GM12878 (cell line): ENCODE measurements around the gene PLEK2. TPM values are rescaled to one million over a fixed set of nuclear protein-coding genes. Genes with fewer than 3 reads are reported as not detected.
A peak's percentile ranks its signal among the peaks of the same experiment; 100 is the strongest.

Source experiments
- ATF7 ChIP-seq: fragments of 450-650 bp; IDR thresholded peaks from 2 replicates; pipeline ENCODE4 v1.6.1; 2016; ENCODE audit warnings: low read depth, mild to moderate bottlenecking
- BMI1 ChIP-seq: fragments of 450-650 bp; IDR thresholded peaks from 2 replicates; pipeline ENCODE4 v1.6.1; 2016; ENCODE audit warnings: mild to moderate bottlenecking, moderate library complexity, borderline replicate concordance
- CHD2 ChIP-seq: IDR thresholded peaks from 2 replicates; pipeline ENCODE4 v1.6.1; 2011; ENCODE audit warnings: low read depth, low read length, improper control_type of control experiment, borderline replicate concordance
- CREB1 ChIP-seq: IDR thresholded peaks from 2 replicates; pipeline ENCODE4 v1.6.1; 2012; ENCODE audit warnings: low read depth, mild to moderate bottlenecking, inconsistent platforms
- FOS ChIP-seq: IDR thresholded peaks from 3 replicates; pipeline ENCODE4 v1.6.1; 2011; ENCODE audit warnings: borderline replicate concordance; ENCODE audit not compliant: insufficient read length; ENCODE audit errors: extremely low read depth
- GATAD2B ChIP-seq: fragments of 450-650 bp; conservative IDR thresholded peaks from 2 replicates; pipeline ENCODE4 v1.6.1; 2017; ENCODE audit warnings: low read depth, mild to moderate bottlenecking, moderate library complexity
- KAT2A ChIP-seq: conservative IDR thresholded peaks from 2 replicates; pipeline ENCODE4 v1.6.1; 2011; ENCODE audit warnings: low read depth, low read length; ENCODE audit not compliant: control insufficient read depth
- MTA2 ChIP-seq: fragments of 450-650 bp; IDR thresholded peaks from 2 replicates; pipeline ENCODE4 v1.6.1; 2016; ENCODE audit warnings: low read depth, mild to moderate bottlenecking, moderate library complexity
- MXI1 ChIP-seq: fragments of 150-350 bp; IDR thresholded peaks from 2 replicates; pipeline ENCODE4 v1.6.1; 2011; ENCODE audit warnings: low read depth, mild to moderate bottlenecking, inconsistent platforms, low read length, improper control_type of control experiment
- NR2C1 ChIP-seq: fragments of 450-650 bp; IDR thresholded peaks from 2 replicates; pipeline ENCODE4 v1.6.1; 2017; ENCODE audit warnings: antibody characterized with exemption, mild to moderate bottlenecking, moderate library complexity
- NR2C2 ChIP-seq: IDR thresholded peaks from 2 replicates; pipeline ENCODE4 v1.6.1; 2011; ENCODE audit warnings: borderline replicate concordance, low read depth; ENCODE audit not compliant: control insufficient read depth, insufficient read length
- NR2F1 ChIP-seq: fragments of 450-650 bp; conservative IDR thresholded peaks from 2 replicates; pipeline ENCODE4 v1.6.1; 2017; ENCODE audit warnings: mild to moderate bottlenecking
- PAX5 ChIP-seq: IDR thresholded peaks from 2 replicates; pipeline ENCODE4 v1.6.1; 2011; ENCODE audit warnings: low read depth, low read length, borderline replicate concordance
- RFX5 ChIP-seq: IDR thresholded peaks from 2 replicates; pipeline ENCODE4 v1.6.1; 2011; ENCODE audit warnings: low read depth, low read length, improper control_type of control experiment
- SMAD5 ChIP-seq: IDR thresholded peaks from 2 replicates; pipeline ENCODE4 v1.6.1; 2016; ENCODE audit warnings: antibody characterized with exemption, low read depth
- TBL1XR1 ChIP-seq: IDR thresholded peaks from 2 replicates; pipeline ENCODE4 v1.6.1; 2012; ENCODE audit warnings: low read depth, low read length, improper control_type of control experiment
- YY1 ChIP-seq: IDR thresholded peaks from 2 replicates; pipeline ENCODE4 v1.6.1; 2011; ENCODE audit warnings: low read depth, mild to moderate bottlenecking, low read length
- polyA plus RNA-seq, 11 experiments: library from polyadenylated mRNA; depleted of rRNA in 4 of 11; unstranded in 6 of 11; stranded (reverse) in 5 of 11; fragments of >200 nt; fragmentation: Nextera tagmentation in 4 of 11; fragmentation: Illumina TruSeq in 1 of 11; extraction: Ambion mirVana in 4 of 11; extraction: Trizol in 1 of 11; gene quantifications; 1 replicate in 1 of 11; 2 replicates in 10 of 11; pipeline versions ENCODE4 v1.2.1 to v1.2.3, GENCODE V29; 2011 to 2016; ENCODE audit warnings: inconsistent platforms in 2 of 11, missing spikeins in 2 of 11, low read depth in 1 of 11
- total RNA-seq, 4 experiments: library from RNA; depleted of rRNA in 3 of 4; stranded (reverse); fragments of >200 nt in 3 of 4; fragmentation: Illumina TruSeq in 1 of 4; extraction: Trizol in 1 of 4; gene quantifications; 2 replicates each; pipeline versions ENCODE4 v1.2.1 to v1.2.3, GENCODE V29; 2013 to 2021
- TF ChIP-seq, protein P1 (sequence below): IDR thresholded peaks from 2 replicates; pipeline ENCODE4 v1.6.1; 2011; ENCODE audit warnings: borderline replicate concordance, low read depth, mild to moderate bottlenecking, moderate library complexity, mixed read lengths, low read length; ENCODE audit not compliant: insufficient read depth; ENCODE audit errors: extremely low read length
- TF ChIP-seq, protein P2 (sequence below): fragments of 450-650 bp; IDR thresholded peaks from 2 replicates; pipeline ENCODE4 v1.6.1; 2017; ENCODE audit warnings: mild to moderate bottlenecking, low read depth, inconsistent platforms; ENCODE audit not compliant: poor library complexity, severe bottlenecking
- TF ChIP-seq, protein P3 (sequence below): fragments of 450-650 bp; IDR thresholded peaks from 2 replicates; pipeline ENCODE4 v1.6.1; 2017; ENCODE audit warnings: antibody characterized with exemption, mild to moderate bottlenecking, moderate library complexity
- TF ChIP-seq, protein P4 (sequence below): fragments of 450-650 bp; IDR thresholded peaks from 2 replicates; pipeline ENCODE4 v1.6.1; 2016; ENCODE audit warnings: mild to moderate bottlenecking
- TF ChIP-seq, protein P5 (sequence below): fragments of 150-350 bp; IDR thresholded peaks from 2 replicates; pipeline ENCODE4 v1.6.1; 2014; ENCODE audit warnings: mild to moderate bottlenecking, low read depth, low read length

The PLEK2 gene
- total and polyA plus RNA-seq, 10 of the 15 experiments (the other 5 are each of a cell fraction or from before 2014, with no cell fraction given), result 0.08 to 0.20 TPM; not detected in 8

DNA sequence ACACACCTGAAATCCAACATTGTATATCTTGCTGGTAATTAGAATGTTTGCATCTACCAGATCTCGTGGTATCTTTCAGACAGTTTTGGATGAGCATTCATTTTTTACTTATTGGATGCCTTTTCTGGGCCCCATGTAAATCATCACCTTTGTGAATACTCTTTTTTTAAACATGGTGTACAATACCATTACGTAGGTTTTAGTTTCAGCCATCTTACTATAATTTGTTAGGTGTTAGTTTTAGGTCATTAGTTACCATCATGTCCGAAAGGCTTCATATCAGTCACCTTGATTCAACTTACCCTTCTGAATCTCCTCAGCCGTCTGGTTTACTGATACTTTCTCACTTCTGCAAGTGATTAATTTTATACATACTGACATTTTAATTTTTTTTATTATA, 46.5 kb downstream of the PLEK2 start (continued):
- TF ChIP-seq RFX5 (peak; percentile 61; the same call in 1 of the 2 replicates), SMAD5 (no peak), MXI1 (peak; percentile 19; the same call in 1 of the 2 replicates), NR2F1 (no peak), CREB1 (no peak), FOS (no peak), KAT2A (no peak), YY1 (no peak), MTA2 (peak; percentile 81), CHD2 (peak; percentile 42; the same call in 1 of the 2 replicates), ATF7 (peak; percentile 93), TBL1XR1 (no peak), NR2C1 (no peak), BMI1 (no peak), NR2C2 (no peak), GATAD2B (no peak), PAX5 (no peak)
- TF ChIP-seq, protein P1, sequence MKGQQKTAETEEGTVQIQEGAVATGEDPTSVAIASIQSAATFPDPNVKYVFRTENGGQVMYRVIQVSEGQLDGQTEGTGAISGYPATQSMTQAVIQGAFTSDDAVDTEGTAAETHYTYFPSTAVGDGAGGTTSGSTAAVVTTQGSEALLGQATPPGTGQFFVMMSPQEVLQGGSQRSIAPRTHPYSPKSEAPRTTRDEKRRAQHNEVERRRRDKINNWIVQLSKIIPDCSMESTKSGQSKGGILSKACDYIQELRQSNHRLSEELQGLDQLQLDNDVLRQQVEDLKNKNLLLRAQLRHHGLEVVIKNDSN, result no peak
- TF ChIP-seq, protein P2, sequence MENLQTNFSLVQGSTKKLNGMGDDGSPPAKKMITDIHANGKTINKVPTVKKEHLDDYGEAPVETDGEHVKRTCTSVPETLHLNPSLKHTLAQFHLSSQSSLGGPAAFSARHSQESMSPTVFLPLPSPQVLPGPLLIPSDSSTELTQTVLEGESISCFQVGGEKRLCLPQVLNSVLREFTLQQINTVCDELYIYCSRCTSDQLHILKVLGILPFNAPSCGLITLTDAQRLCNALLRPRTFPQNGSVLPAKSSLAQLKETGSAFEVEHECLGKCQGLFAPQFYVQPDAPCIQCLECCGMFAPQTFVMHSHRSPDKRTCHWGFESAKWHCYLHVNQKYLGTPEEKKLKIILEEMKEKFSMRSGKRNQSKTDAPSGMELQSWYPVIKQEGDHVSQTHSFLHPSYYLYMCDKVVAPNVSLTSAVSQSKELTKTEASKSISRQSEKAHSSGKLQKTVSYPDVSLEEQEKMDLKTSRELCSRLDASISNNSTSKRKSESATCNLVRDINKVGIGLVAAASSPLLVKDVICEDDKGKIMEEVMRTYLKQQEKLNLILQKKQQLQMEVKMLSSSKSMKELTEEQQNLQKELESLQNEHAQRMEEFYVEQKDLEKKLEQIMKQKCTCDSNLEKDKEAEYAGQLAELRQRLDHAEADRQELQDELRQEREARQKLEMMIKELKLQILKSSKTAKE, result peak; percentile 39
- TF ChIP-seq, protein P3, sequence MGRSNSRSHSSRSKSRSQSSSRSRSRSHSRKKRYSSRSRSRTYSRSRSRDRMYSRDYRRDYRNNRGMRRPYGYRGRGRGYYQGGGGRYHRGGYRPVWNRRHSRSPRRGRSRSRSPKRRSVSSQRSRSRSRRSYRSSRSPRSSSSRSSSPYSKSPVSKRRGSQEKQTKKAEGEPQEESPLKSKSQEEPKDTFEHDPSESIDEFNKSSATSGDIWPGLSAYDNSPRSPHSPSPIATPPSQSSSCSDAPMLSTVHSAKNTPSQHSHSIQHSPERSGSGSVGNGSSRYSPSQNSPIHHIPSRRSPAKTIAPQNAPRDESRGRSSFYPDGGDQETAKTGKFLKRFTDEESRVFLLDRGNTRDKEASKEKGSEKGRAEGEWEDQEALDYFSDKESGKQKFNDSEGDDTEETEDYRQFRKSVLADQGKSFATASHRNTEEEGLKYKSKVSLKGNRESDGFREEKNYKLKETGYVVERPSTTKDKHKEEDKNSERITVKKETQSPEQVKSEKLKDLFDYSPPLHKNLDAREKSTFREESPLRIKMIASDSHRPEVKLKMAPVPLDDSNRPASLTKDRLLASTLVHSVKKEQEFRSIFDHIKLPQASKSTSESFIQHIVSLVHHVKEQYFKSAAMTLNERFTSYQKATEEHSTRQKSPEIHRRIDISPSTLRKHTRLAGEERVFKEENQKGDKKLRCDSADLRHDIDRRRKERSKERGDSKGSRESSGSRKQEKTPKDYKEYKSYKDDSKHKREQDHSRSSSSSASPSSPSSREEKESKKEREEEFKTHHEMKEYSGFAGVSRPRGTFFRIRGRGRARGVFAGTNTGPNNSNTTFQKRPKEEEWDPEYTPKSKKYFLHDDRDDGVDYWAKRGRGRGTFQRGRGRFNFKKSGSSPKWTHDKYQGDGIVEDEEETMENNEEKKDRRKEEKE, result no peak
- TF ChIP-seq, protein P4, sequence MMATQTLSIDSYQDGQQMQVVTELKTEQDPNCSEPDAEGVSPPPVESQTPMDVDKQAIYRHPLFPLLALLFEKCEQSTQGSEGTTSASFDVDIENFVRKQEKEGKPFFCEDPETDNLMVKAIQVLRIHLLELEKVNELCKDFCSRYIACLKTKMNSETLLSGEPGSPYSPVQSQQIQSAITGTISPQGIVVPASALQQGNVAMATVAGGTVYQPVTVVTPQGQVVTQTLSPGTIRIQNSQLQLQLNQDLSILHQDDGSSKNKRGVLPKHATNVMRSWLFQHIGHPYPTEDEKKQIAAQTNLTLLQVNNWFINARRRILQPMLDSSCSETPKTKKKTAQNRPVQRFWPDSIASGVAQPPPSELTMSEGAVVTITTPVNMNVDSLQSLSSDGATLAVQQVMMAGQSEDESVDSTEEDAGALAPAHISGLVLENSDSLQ, result peak; percentile 37; the same call in 1 of the 2 replicates
- TF ChIP-seq, protein P5, sequence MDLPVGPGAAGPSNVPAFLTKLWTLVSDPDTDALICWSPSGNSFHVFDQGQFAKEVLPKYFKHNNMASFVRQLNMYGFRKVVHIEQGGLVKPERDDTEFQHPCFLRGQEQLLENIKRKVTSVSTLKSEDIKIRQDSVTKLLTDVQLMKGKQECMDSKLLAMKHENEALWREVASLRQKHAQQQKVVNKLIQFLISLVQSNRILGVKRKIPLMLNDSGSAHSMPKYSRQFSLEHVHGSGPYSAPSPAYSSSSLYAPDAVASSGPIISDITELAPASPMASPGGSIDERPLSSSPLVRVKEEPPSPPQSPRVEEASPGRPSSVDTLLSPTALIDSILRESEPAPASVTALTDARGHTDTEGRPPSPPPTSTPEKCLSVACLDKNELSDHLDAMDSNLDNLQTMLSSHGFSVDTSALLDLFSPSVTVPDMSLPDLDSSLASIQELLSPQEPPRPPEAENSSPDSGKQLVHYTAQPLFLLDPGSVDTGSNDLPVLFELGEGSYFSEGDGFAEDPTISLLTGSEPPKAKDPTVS, result no peak
